ENCODE measurements around the gene TYW1. TPM values are rescaled to one million over a fixed set of nuclear protein-coding genes. Genes with fewer than 3 reads are reported as not detected.
"Not testable (repeated sequence)": the region's sequence is repeated elsewhere in the genome, so short reads cannot be mapped to it uniquely, and the experiment has no call there.

TYW1 gene
- total and polyA plus RNA-seq, 2 experiments from 2014 or later, result 13.8 to 18.5 TPM

- H2AFZ ChIP-seq, result no peak overlapping the region
- no peak overlapping the region for H3K4me3 ChIP-seq
- TF ChIP-seq EZH2 (IDR thresholded peaks at IDR 0.05; ENCODE audit: borderline replicate concordance) (no peak), EZH2phosphoT487 (IDR thresholded peaks at IDR 0.05; ENCODE audit: low read depth, severe bottlenecking, unreplicated experiment) (no peak), CTCF (IDR thresholded peaks at IDR 0.05; ENCODE audit: poor library complexity) (no peak)
- no peak for DNase-seq (ENCODE audit: low spot score)
- H3K27me3 ChIP-seq, result no peaks in the 10 kb centered on the region
- no peak overlapping the region for H3K27ac ChIP-seq
- H3K9me2 ChIP-seq (replicated peaks; ENCODE audit: insufficient read depth), result no peaks in the 10 kb centered on the region
- H3K36me3 ChIP-seq (replicated peaks; ENCODE audit: insufficient read depth, low read depth), result no peaks in the 10 kb centered on the region
- 96% methylated on average over 5 of the region's 5 CpGs for WGBS (ENCODE audit: low lambda C conversion rate, missing lambda C conversion rate)
- H3K79me2 ChIP-seq, result no peaks in the 10 kb centered on the region
- H3K9me3 ChIP-seq (ENCODE audit: low read depth), result no peaks in the 10 kb centered on the region
- H3K4me1 ChIP-seq (ENCODE audit: insufficient read depth), result no peaks in the 10 kb centered on the region
- H4K20me1 ChIP-seq (ENCODE audit: insufficient read depth, poor library complexity, severe bottlenecking), result no peaks in the 10 kb centered on the region
- no peak overlapping the region for H3K4me2 ChIP-seq
These were observed 209.8 kb downstream of the TYW1 start for GRCh38 chr7:67206452-67206851.

GRCh38 chr7:67208656-67209055, 212.0 kb downstream of the TYW1 start:
- H3K4me1 ChIP-seq (ENCODE audit: insufficient read depth); DNase-seq (ENCODE audit: low spot score); H3K79me2 ChIP-seq; H3K9me3 ChIP-seq (ENCODE audit: low read depth); H3K27ac ChIP-seq; H3K4me3 ChIP-seq; H4K20me1 ChIP-seq (ENCODE audit: insufficient read depth, poor library complexity, severe bottlenecking); H2AFZ ChIP-seq; H3K27me3 ChIP-seq; H3K4me2 ChIP-seq; H3K36me3 ChIP-seq (replicated peaks; ENCODE audit: insufficient read depth, low read depth); H3K9me2 ChIP-seq (replicated peaks; ENCODE audit: insufficient read depth): not testable (repeated sequence)
- 86% methylated on average over 4 of the region's 4 CpGs for WGBS (ENCODE audit: low lambda C conversion rate, missing lambda C conversion rate)

DNA sequence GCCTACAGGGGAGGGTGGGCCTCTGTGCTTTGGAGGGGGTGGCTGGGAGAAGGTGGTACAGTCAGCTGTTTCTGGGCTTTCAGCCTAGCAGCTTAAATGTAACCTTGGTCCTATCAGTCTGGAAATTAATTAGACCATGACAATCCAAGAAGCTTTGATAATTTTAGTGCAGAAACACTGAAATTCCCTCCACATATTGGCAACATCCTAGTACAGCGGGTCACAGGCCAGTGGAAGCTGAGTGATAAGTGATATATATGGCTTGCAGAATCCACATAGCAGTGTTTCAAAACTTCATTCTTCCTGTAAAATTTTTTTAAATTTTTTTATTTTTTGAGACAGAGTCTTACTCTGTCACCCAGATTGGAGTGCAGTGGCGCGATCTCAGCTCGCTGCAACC, 212.6 kb downstream of the TYW1 start:
- H4K20me1 ChIP-seq (ENCODE audit: insufficient read depth, poor library complexity, severe bottlenecking), result no peaks in the 10 kb centered on the region
- H3K36me3 ChIP-seq (replicated peaks; ENCODE audit: insufficient read depth, low read depth), result no peaks in the 10 kb centered on the region
- H3K79me2 ChIP-seq, result no peaks in the 10 kb centered on the region
- TF ChIP-seq CTCF (IDR thresholded peaks at IDR 0.05; ENCODE audit: poor library complexity) (no peak), EZH2phosphoT487 (IDR thresholded peaks at IDR 0.05; ENCODE audit: low read depth, severe bottlenecking, unreplicated experiment) (no peak), EZH2 (IDR thresholded peaks at IDR 0.05; ENCODE audit: borderline replicate concordance) (no peak)
- no peak overlapping the region for H3K4me3 ChIP-seq
- no peaks in the 10 kb centered on the region for H3K9me3 ChIP-seq (ENCODE audit: low read depth)
- no peak for DNase-seq (ENCODE audit: low spot score)
- WGBS (ENCODE audit: low lambda C conversion rate, missing lambda C conversion rate), result 100% methylated on average over 4 of the region's 4 CpGs
- no peak overlapping the region for H3K27ac ChIP-seq
- H3K27me3 ChIP-seq, result no peaks in the 10 kb centered on the region
- no peaks in the 10 kb centered on the region for H3K4me1 ChIP-seq (ENCODE audit: insufficient read depth)
- no peak overlapping the region for H2AFZ ChIP-seq
- H3K4me2 ChIP-seq, result no peak overlapping the region
- no peaks in the 10 kb centered on the region for H3K9me2 ChIP-seq (replicated peaks; ENCODE audit: insufficient read depth)

GRCh38 chr7:67210567-67210966, 213.9 kb downstream of the TYW1 start:
- H3K79me2 ChIP-seq, result no peaks in the 10 kb centered on the region
- WGBS (ENCODE audit: low lambda C conversion rate, missing lambda C conversion rate), result over 99% methylated on average over 7 of the region's 7 CpGs

DNA sequence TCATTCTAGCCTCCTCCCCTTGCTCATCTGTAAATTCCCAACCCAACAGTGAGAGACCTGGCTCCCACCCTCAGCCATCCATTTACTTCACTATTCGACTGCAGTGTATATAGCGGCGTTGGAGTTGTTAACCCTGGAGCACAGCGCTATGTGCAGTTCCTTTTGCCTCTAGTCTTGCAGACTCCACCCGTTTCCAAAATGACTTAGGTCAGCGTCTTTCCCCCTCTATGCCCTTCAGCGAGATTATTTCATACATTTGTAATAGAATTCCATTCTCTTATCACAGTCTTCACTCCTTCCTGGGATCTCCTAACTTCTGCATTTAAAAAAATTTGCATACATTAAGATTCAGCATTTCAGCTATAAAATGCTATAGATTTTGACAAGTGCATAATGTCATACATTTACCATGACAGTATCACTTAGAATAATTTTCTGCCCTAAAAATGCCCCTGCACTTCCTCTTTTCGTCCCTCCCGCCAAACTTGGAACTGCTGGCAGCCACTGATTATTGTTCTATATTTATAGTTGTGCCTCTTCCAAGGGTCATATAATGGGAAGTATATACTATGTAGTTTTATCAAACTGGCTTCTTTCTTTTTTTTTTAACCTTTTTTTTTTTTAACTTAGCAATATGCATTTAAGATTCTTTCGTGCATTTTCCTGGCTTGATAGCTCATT, 215.2 kb downstream of the TYW1 start:
- DNase-seq (ENCODE audit: low spot score), result not testable (repeated sequence)

More at GRCh38 chr7:67210567-67210966, 213.9 kb downstream of the TYW1 start:
- Histone ChIP-seq H3K9me3 (ENCODE audit: low read depth) (no peaks in the 10 kb centered on the region), H3K27me3 (no peaks in the 10 kb centered on the region), H2AFZ (no peak overlapping the region), H3K4me2 (no peak overlapping the region), H3K4me1 (ENCODE audit: insufficient read depth) (no peaks in the 10 kb centered on the region), H3K27ac (no peak overlapping the region), H4K20me1 (ENCODE audit: insufficient read depth, poor library complexity, severe bottlenecking) (no peaks in the 10 kb centered on the region), H3K4me3 (no peak overlapping the region), H3K36me3 (replicated peaks; ENCODE audit: insufficient read depth, low read depth) (no peaks in the 10 kb centered on the region), H3K9me2 (replicated peaks; ENCODE audit: insufficient read depth) (no peaks in the 10 kb centered on the region)
- TF ChIP-seq EZH2 (IDR thresholded peaks at IDR 0.05; ENCODE audit: borderline replicate concordance) (no peak), CTCF (IDR thresholded peaks at IDR 0.05; ENCODE audit: poor library complexity) (no peak), EZH2phosphoT487 (IDR thresholded peaks at IDR 0.05; ENCODE audit: low read depth, severe bottlenecking, unreplicated experiment) (no peak)
- no peak for DNase-seq (ENCODE audit: low spot score)

DNA sequence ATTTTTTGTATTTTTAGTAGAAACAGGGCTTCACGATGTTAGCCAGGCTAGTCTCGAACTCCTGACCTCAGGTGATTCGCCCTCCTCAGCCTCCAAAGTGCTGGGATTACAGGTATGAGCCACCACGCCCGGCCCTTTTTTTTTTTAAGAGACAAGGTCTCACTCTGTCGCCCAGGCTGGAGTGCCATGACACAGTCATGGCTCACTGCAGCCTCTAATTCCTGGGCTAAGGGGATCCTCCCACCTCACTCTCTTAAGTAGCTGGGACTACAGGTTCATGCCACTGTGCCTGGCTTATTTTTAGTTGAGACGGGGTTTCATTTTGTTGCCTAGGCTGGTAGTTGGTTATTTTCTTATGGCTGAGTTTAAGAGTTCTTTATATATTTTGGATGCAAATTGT, 216.4 kb downstream of the TYW1 start:
- H3K9me3 ChIP-seq (ENCODE audit: low read depth); H3K9me2 ChIP-seq (replicated peaks; ENCODE audit: insufficient read depth); DNase-seq (ENCODE audit: low spot score); H2AFZ ChIP-seq; H3K27me3 ChIP-seq; H3K4me3 ChIP-seq; H4K20me1 ChIP-seq (ENCODE audit: insufficient read depth, poor library complexity, severe bottlenecking); H3K4me2 ChIP-seq; H3K79me2 ChIP-seq; H3K36me3 ChIP-seq (replicated peaks; ENCODE audit: insufficient read depth, low read depth); H3K4me1 ChIP-seq (ENCODE audit: insufficient read depth); H3K27ac ChIP-seq: not testable (repeated sequence)
- WGBS (ENCODE audit: low lambda C conversion rate, missing lambda C conversion rate), result over 99% methylated on average over 7 of the region's 7 CpGs

More for the DNA sequence above, 215.2 kb downstream of the TYW1 start:
- H3K9me2 ChIP-seq (replicated peaks; ENCODE audit: insufficient read depth); H3K27me3 ChIP-seq; H3K4me1 ChIP-seq (ENCODE audit: insufficient read depth); H3K79me2 ChIP-seq; H2AFZ ChIP-seq; H3K4me3 ChIP-seq; H4K20me1 ChIP-seq (ENCODE audit: insufficient read depth, poor library complexity, severe bottlenecking); H3K27ac ChIP-seq; H3K9me3 ChIP-seq (ENCODE audit: low read depth); H3K4me2 ChIP-seq; H3K36me3 ChIP-seq (replicated peaks; ENCODE audit: insufficient read depth, low read depth): not testable (repeated sequence)
- WGBS (ENCODE audit: low lambda C conversion rate, missing lambda C conversion rate), result 84% methylated on average over 10 of the region's 10 CpGs

All from hepatocyte (in vitro differentiated cells).